Ishikawa (cell line): ENCODE data around the gene CABP1.

Source experiments
- CEBPB ChIP-seq: IDR thresholded peaks from 2 replicates; pipeline ENCODE4 v1.6.1; 2012
- CREB1 ChIP-seq: IDR thresholded peaks from 2 replicates; pipeline ENCODE4 v1.6.1; 2012; ENCODE audit warnings: low read depth
- EGR1 ChIP-seq: IDR thresholded peaks from 2 replicates; pipeline ENCODE4 v1.6.1; 2012
- EP300 ChIP-seq: IDR thresholded peaks from 2 replicates; pipeline ENCODE4 v1.6.1; 2012; ENCODE audit warnings: borderline replicate concordance
- FOXM1 ChIP-seq: IDR thresholded peaks from 2 replicates; pipeline ENCODE4 v1.6.1; 2012; ENCODE audit warnings: low read depth, borderline replicate concordance
- MAX ChIP-seq: IDR thresholded peaks from 2 replicates; pipeline ENCODE4 v1.6.1; 2012
- NFIC ChIP-seq: IDR thresholded peaks from 2 replicates; pipeline ENCODE4 v1.6.1; 2012
- RAD21 ChIP-seq: IDR thresholded peaks from 2 replicates; pipeline ENCODE4 v1.6.1; 2012; ENCODE audit warnings: low read depth
- REST ChIP-seq: IDR thresholded peaks from 2 replicates; pipeline ENCODE4 v1.6.1; 2012; ENCODE audit warnings: low read depth, mild to moderate bottlenecking
- TAF1 ChIP-seq: IDR thresholded peaks from 2 replicates; pipeline ENCODE4 v1.6.1; 2012; ENCODE audit warnings: low read depth, mild to moderate bottlenecking
- TCF12 ChIP-seq: IDR thresholded peaks from 2 replicates; pipeline ENCODE4 v1.6.1; 2012; ENCODE audit warnings: low read depth
- TEAD4 ChIP-seq: IDR thresholded peaks from 2 replicates; pipeline ENCODE4 v1.6.1; 2012
- USF1 ChIP-seq: IDR thresholded peaks from 2 replicates; pipeline ENCODE4 v1.6.1; 2012
- YY1 ChIP-seq: IDR thresholded peaks from 2 replicates; pipeline ENCODE4 v1.6.1; 2012; ENCODE audit warnings: low read depth
- ZBTB7A ChIP-seq: IDR thresholded peaks from 2 replicates; pipeline ENCODE4 v1.6.1; 2012; ENCODE audit warnings: low read depth

Gene CABP1

GRCh38 chr12:120668091-120668867, 27.9 kb downstream of the CABP1 start:
- TF ChIP-seq MAX (no peak), TEAD4 (no peak), EGR1 (no peak), RAD21 (no peak), CREB1 (no peak), USF1 (no peak), TCF12 (no peak), REST (no peak), NFIC (no peak), TAF1 (no peak)

- TF ChIP-seq NFIC, result peak; percentile 48
- no peak for TF ChIP-seq ZBTB7A
- no peak for TF ChIP-seq USF1
- TF ChIP-seq YY1, result no peak
- no peak for TF ChIP-seq CREB1
- TF ChIP-seq CEBPB, result no peak; the same call in 1 of the 2 replicates
- TF ChIP-seq MAX, result no peak
- 0 out of 2 replicates have a peak, but pooled peaks have one; percentile 3 for TF ChIP-seq TAF1
- TF ChIP-seq TEAD4, result no peak
- no peak for TF ChIP-seq EP300
- no peak for TF ChIP-seq FOXM1
Measured at GRCh38 chr12:120668868-120669840, 28.7 kb downstream of the CABP1 start.

- no peak for TF ChIP-seq FOXM1
- no peak for TF ChIP-seq TEAD4
- TF ChIP-seq MAX, result no peak
- no peak for TF ChIP-seq YY1
- TF ChIP-seq EP300, result no peak
- no peak for TF ChIP-seq ZBTB7A
- no peak for TF ChIP-seq REST
- no peak for TF ChIP-seq EGR1
- TF ChIP-seq CREB1, result no peak
- no peak for TF ChIP-seq TCF12
- no peak for TF ChIP-seq CEBPB
- no peak for TF ChIP-seq TAF1
Measured at GRCh38 chr12:120670667-120671066, 30.2 kb downstream of the CABP1 start.

GRCh38 chr12:120674097-120674636, 33.7 kb downstream of the CABP1 start:
- TF ChIP-seq USF1 (no peak), TEAD4 (no peak), NFIC (no peak), YY1 (no peak)
